ENCODE data around the gene THRB. TPM values are rescaled to one million over a fixed set of nuclear protein-coding genes. Genes with fewer than 3 reads are reported as not detected.

The THRB gene
- total RNA-seq, 4 donors from 2014 or later = 19.8 to 25.8 (median 23.4) TPM

GRCh38 chr3:24499991-24500390 lies 5.3 kb upstream of the THRB start:
- intact Hi-C loops (cut with DNase I; ENCODE audit: low total_unique reads) = no loop called here
- no peak overlapping the region for H3K4me3 ChIP-seq (ENCODE audit: low read depth, poor library complexity, severe bottlenecking)
- WGBS, 2 donors = 81 to 89% methylated on average over 3 of the region's 3 CpGs
- no peak for DNase-seq (ENCODE audit: low spot score in 2 of 2)
- TF ChIP-seq CTCF (IDR thresholded peaks at IDR 0.05) = no peak
- TF ChIP-seq POLR2A (IDR thresholded peaks at IDR 0.05) = no peak

- no peak overlapping the region for H3K4me3 ChIP-seq (ENCODE audit: low read depth, poor library complexity, severe bottlenecking)
- no peak for DNase-seq (ENCODE audit: low spot score in 2 of 2)
- 92 to 97% methylated on average over 2 of the region's 2 CpGs for WGBS, 2 donors
- intact Hi-C loops (cut with DNase I; ENCODE audit: low total_unique reads) = no loop called here
- TF ChIP-seq POLR2A (IDR thresholded peaks at IDR 0.05) (no peak), CTCF (IDR thresholded peaks at IDR 0.05) (no peak)
Observed at GRCh38 chr3:24498796-24499195, 4.1 kb upstream of the THRB start.

GRCh38 chr3:24498391-24498790 lies 3.7 kb upstream of the THRB start:
- 75 to 84% methylated on average over 2 of the region's 2 CpGs for WGBS, 2 donors
- DNase-seq (ENCODE audit: low spot score in 2 of 2) = no peak
- no peak overlapping the region for H3K4me3 ChIP-seq (ENCODE audit: low read depth, poor library complexity, severe bottlenecking)
- intact Hi-C loops (cut with DNase I; ENCODE audit: low total_unique reads) = no loop called here
- TF ChIP-seq CTCF (IDR thresholded peaks at IDR 0.05) (no peak), POLR2A (IDR thresholded peaks at IDR 0.05) (no peak)

- no peak for DNase-seq (ENCODE audit: low spot score in 2 of 2)
- WGBS, 2 donors = 94 to 97% methylated on average over 2 of the region's 2 CpGs
- H3K4me3 ChIP-seq (ENCODE audit: low read depth, poor library complexity, severe bottlenecking) = no peak overlapping the region
- intact Hi-C loops (cut with DNase I; ENCODE audit: low total_unique reads) = no loop called here
- no peak for TF ChIP-seq CTCF (IDR thresholded peaks at IDR 0.05)
- TF ChIP-seq POLR2A (IDR thresholded peaks at IDR 0.05) = no peak
Observed at GRCh38 chr3:24497942-24498341, 3.3 kb upstream of the THRB start.

GRCh38 chr3:24496529-24497482 lies 2.2 kb upstream of the THRB start:
- WGBS, 2 donors = 65 to 74% methylated on average over 16 of the region's 16 CpGs
- H3K4me3 ChIP-seq (ENCODE audit: low read depth, poor library complexity, severe bottlenecking) = no peak overlapping the region
- TF ChIP-seq POLR2A (IDR thresholded peaks at IDR 0.05) = no peak
- TF ChIP-seq CTCF (IDR thresholded peaks at IDR 0.05) = no peak
- DNase-seq (ENCODE audit: low spot score in 2 of 2) = peak; percentile 55 to 92
- intact Hi-C loops (cut with DNase I; ENCODE audit: low total_unique reads) = no loop called here
